ENCODE data around the gene JAKMIP1. TPM values are rescaled to one million over a fixed set of nuclear protein-coding genes. Genes with fewer than 3 reads are reported as not detected.

The JAKMIP1 gene
- total RNA-seq, 2 experiments from 2014 or later = 2.0 to 2.1 TPM

DNA sequence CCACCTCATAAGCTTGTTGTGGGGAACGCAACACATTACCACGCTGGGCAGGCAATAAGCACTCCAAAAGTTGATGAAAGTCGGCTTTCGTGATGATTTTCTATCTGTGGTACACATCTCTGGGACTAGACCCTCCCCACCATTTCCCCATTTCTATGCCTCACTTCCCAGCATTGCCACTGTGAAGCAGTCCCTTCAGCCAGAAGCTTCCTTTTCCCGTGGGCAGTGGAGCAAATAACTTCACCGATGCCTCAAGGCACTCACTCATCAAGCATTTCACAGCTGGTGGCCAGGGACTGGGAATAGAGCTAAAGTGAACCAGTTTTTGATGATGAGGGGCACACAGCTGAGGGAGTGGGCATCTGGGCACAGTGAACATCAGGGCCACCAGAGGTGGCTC lies 201.0 kb downstream of the JAKMIP1 start:
- Mint-ChIP-seq H3K4me3 (no peak overlapping the region), H3K27ac (no peak overlapping the region)

DNA sequence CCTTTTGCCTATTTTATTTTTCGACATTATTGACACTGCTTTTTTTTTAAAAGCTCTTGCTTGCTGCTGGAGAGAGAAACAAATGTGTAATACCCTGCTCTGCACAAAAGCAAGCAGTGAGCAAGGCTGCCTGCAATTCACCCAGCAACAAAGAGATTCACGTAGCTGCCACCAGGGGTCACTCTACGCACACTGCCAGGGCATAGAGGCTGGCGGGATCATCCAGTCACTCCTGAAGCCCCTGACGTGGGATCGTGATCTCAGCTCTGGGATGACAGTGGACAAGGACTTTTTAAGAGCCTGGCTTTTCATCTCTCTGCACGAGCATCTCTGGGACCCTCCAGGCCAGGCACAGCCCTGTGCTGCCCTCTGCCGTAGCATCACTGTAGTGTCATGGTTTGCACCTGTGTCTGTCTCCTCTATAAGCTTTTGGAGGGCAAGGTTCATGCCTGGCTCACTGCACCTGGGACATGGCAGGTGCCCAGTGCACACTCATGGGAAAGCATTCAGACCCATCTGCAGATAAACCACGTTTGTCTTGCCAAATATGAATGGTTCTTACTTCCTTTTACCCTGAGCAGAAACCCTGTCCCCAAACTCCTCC lies 201.9 kb downstream of the JAKMIP1 start:
- no peak for ATAC-seq (ENCODE audit: poor library complexity)
- Mint-ChIP-seq H3K27me3 (peaks cover 20% of the 10 kb centered on the region), H3K36me3 (ENCODE audit: low read depth) (no peaks in the 10 kb centered on the region)

More for the DNA sequence above, 201.0 kb downstream of the JAKMIP1 start:
- Histone ChIP-seq H3K4me3 (ENCODE audit: low read length) (no peak overlapping the region), H3K27me3 (ENCODE audit: control insufficient read depth in 1 of 2, insufficient read depth in 2 of 2, low read length in 2 of 2) (peaks cover 0 to 2% of the 10 kb centered on the region in 2 experiments), H3K4me1 (ENCODE audit: insufficient read depth, low read length) (no peaks in the 10 kb centered on the region), H3K36me3 (ENCODE audit: insufficient read depth, low read length) (no peaks in the 10 kb centered on the region), H3K27ac (ENCODE audit: low read depth in 1 of 2, low read length in 2 of 2) (no peak overlapping the region), H3K9me3 (ENCODE audit: control insufficient read depth in 1 of 2, insufficient read depth in 1 of 2, low read length in 2 of 2) (peaks cover 0 to 14% of the 10 kb centered on the region in 2 experiments)
- no peaks in the 10 kb centered on the region for H3K36me3 Mint-ChIP-seq (ENCODE audit: low read depth)
- ChIA-PET POLR2A (no interaction called here), CTCF (interaction anchor here (2.4 kb wide), 1 partner anchor 328 kb away, joined by 17 read pairs; no protein-coding TSS in a partner anchor)
- H3K9me3 Mint-ChIP-seq = peaks cover 2% of the 10 kb centered on the region
- TF ChIP-seq, protein P1, sequence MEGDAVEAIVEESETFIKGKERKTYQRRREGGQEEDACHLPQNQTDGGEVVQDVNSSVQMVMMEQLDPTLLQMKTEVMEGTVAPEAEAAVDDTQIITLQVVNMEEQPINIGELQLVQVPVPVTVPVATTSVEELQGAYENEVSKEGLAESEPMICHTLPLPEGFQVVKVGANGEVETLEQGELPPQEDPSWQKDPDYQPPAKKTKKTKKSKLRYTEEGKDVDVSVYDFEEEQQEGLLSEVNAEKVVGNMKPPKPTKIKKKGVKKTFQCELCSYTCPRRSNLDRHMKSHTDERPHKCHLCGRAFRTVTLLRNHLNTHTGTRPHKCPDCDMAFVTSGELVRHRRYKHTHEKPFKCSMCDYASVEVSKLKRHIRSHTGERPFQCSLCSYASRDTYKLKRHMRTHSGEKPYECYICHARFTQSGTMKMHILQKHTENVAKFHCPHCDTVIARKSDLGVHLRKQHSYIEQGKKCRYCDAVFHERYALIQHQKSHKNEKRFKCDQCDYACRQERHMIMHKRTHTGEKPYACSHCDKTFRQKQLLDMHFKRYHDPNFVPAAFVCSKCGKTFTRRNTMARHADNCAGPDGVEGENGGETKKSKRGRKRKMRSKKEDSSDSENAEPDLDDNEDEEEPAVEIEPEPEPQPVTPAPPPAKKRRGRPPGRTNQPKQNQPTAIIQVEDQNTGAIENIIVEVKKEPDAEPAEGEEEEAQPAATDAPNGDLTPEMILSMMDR (IDR thresholded peaks at IDR 0.05) = no peak
- no peaks in the 10 kb centered on the region for H3K4me1 Mint-ChIP-seq (ENCODE audit: low read depth)
- H3K27me3 Mint-ChIP-seq = peaks cover 20% of the 10 kb centered on the region
- intact Hi-C loops (cut with DNase I, micrococcal nuclease) = loop anchor here in 1 of 2 experiments (2.0 kb wide), 1 partner anchor 331 kb away; no protein-coding TSS in a partner anchor
- DNase-seq = no peak
- no peak for ATAC-seq (ENCODE audit: poor library complexity)

DNA sequence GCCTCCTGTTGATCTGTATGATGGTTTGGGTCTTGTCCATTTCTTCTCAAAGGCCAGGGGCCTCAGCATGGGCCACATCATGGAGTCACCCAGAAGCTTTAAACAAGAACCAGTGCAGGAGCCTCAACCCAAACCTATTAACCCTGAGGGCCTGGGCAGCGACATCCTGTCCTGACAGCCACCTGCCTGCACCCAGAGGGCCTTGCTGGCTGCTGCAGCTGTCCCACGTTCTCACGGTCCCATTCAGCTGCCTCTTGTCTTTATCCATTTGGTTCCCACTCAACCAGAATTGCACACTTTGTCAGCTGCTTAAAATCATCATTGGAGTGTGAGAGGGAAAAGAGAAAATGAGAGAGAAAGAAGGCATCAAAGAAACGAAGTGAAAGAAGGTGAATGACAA lies 203.7 kb downstream of the JAKMIP1 start:
- Histone ChIP-seq H3K27me3 (ENCODE audit: control insufficient read depth in 1 of 2, insufficient read depth in 2 of 2, low read length in 2 of 2) (peaks cover 0 to 2% of the 10 kb centered on the region in 2 experiments), H3K27ac (ENCODE audit: low read depth in 1 of 2, low read length in 2 of 2) (no peak overlapping the region), H3K9me3 (ENCODE audit: control insufficient read depth in 1 of 2, insufficient read depth in 1 of 2, low read length in 2 of 2) (no peaks in the 10 kb centered on the region), H3K4me1 (ENCODE audit: insufficient read depth, low read length) (no peaks in the 10 kb centered on the region), H3K36me3 (ENCODE audit: insufficient read depth, low read length) (no peaks in the 10 kb centered on the region), H3K4me3 (ENCODE audit: low read length) (no peak overlapping the region)
- H3K27ac Mint-ChIP-seq = no peak overlapping the region
- TF ChIP-seq, protein P1 (IDR thresholded peaks at IDR 0.05) = no peak
- ATAC-seq (ENCODE audit: poor library complexity) = no peak
- CTCF ChIA-PET = interaction anchor here (0.9 to 2.4 kb wide), 2 partner anchors 331 to 335 kb away, joined by 3 to 17 read pairs; no protein-coding TSS in a partner anchor
- no peaks in the 10 kb centered on the region for H3K4me1 Mint-ChIP-seq (ENCODE audit: low read depth)
- no peak for DNase-seq
- peaks cover 20% of the 10 kb centered on the region for H3K27me3 Mint-ChIP-seq
- H3K36me3 Mint-ChIP-seq (ENCODE audit: low read depth) = no peaks in the 10 kb centered on the region
- POLR2A ChIA-PET = no interaction called here
- no peaks in the 10 kb centered on the region for H3K9me3 Mint-ChIP-seq
- intact Hi-C loops (cut with DNase I, micrococcal nuclease) = no loop called here
- H3K4me3 Mint-ChIP-seq = no peak overlapping the region

More for the DNA sequence above, 201.9 kb downstream of the JAKMIP1 start:
- Histone ChIP-seq H3K4me3 (ENCODE audit: low read length) (no peak overlapping the region), H3K4me1 (ENCODE audit: insufficient read depth, low read length) (no peaks in the 10 kb centered on the region), H3K9me3 (ENCODE audit: control insufficient read depth in 1 of 2, insufficient read depth in 1 of 2, low read length in 2 of 2) (peaks cover 0 to 14% of the 10 kb centered on the region in 2 experiments), H3K27me3 (ENCODE audit: control insufficient read depth in 1 of 2, insufficient read depth in 2 of 2, low read length in 2 of 2) (peaks cover 0 to 2% of the 10 kb centered on the region in 2 experiments), H3K27ac (ENCODE audit: low read depth in 1 of 2, low read length in 2 of 2) (no peak overlapping the region), H3K36me3 (ENCODE audit: insufficient read depth, low read length) (no peaks in the 10 kb centered on the region)
- no peak overlapping the region for H3K27ac Mint-ChIP-seq
- TF ChIP-seq, protein P1 (IDR thresholded peaks at IDR 0.05) = peak; percentile 76
- no peaks in the 10 kb centered on the region for H3K4me1 Mint-ChIP-seq (ENCODE audit: low read depth)
- ChIA-PET POLR2A (no interaction called here), CTCF (interaction anchor here (1.3 to 2.4 kb wide), 2 partner anchors 35 to 329 kb away, joined by 4 to 17 read pairs; no protein-coding TSS in a partner anchor)
- DNase-seq = peak in 10 of 14 experiments; percentile 7 to 66 (median 12)
- peaks cover 2% of the 10 kb centered on the region for H3K9me3 Mint-ChIP-seq
- no peak overlapping the region for H3K4me3 Mint-ChIP-seq
- intact Hi-C loops (cut with DNase I, micrococcal nuclease) = loop anchor here (1.0 to 2.0 kb wide), 2 partner anchors 329 to 332 kb away; no protein-coding TSS in a partner anchor
